Vagina (tissue), 2 donors: ENCODE measurements around the gene KPNA3. TPM values are rescaled to one million over a fixed set of nuclear protein-coding genes. Genes with fewer than 3 reads are reported as not detected.
A peak's percentile ranks its signal among the peaks of the same experiment; 100 is the strongest.

Experiments
- DNase-seq, 2 donors: peaks; one replicate each; pipeline ENCODE4 v3.0.0-alpha.2; 2017; ENCODE audit errors: extremely low spot score in 2 of 2
- H3K27ac ChIP-seq: fragments of 200-600 bp; sonication (generic); one replicate; pipeline ENCODE4 v1.5.1; 2019
- H3K27me3 ChIP-seq: fragments of 200-600 bp; sonication (generic); one replicate; pipeline ENCODE4 v1.5.1; 2019
- H3K36me3 ChIP-seq, 2 donors: fragments of 200-600 bp; sonication (generic); one replicate each; pipeline ENCODE4 v1.5.1; 2017 to 2019
- H3K4me1 ChIP-seq: fragments of 200-600 bp; sonication (generic); one replicate; pipeline ENCODE4 v1.5.1; 2019
- H3K4me3 ChIP-seq, 2 donors: fragments of 200-600 bp; sonication (generic); 1 replicate in 1 of 2; 2 replicates in 1 of 2; pipeline ENCODE4 v1.5.1; 2016 to 2019
- H3K9me3 ChIP-seq: fragments of 200-600 bp; sonication (generic); one replicate; pipeline ENCODE4 v1.5.1; 2019
- POLR2A ChIP-seq, 2 donors: fragments of 450-650 bp; IDR thresholded peaks; one replicate each; pipeline ENCODE4 v1.6.1; 2017; ENCODE audit warnings: antibody characterized with exemption in 2 of 2, mild to moderate bottlenecking in 2 of 2, moderate library complexity in 2 of 2
- POLR2AphosphoS5 ChIP-seq, 2 donors: sonication (generic); formaldehyde crosslinking; IDR thresholded peaks; one replicate each; pipeline ENCODE4 v1.9.0; 2017; ENCODE audit warnings: antibody characterized with exemption in 2 of 2, mild to moderate bottlenecking in 2 of 2, low read depth in 1 of 2; ENCODE audit not compliant: insufficient read depth in 1 of 2
- intact Hi-C: fragments of 100-400 bp; cut with DNase I; formaldehyde crosslinking; loops from one replicate; pipeline ENCODE4 v1.15.1; 2023
- total RNA-seq: library from RNA; depleted of rRNA; stranded (reverse); fragments of >200 nt; gene quantifications from one replicate; pipeline ENCODE4 v1.2.3, GENCODE V29; 2016
- TF ChIP-seq, protein P1 (sequence below), 3 experiments: fragments of 450-650 bp in 2 of 3; fragments of 200-600 bp in 1 of 3; sonication (generic) in 1 of 3; IDR thresholded peaks; one replicate each; pipeline ENCODE4 v1.5.1; 2017 to 2019; ENCODE audit warnings: antibody characterized with exemption in 3 of 3, mild to moderate bottlenecking in 2 of 3, moderate library complexity in 2 of 3

The KPNA3 gene, protein sequence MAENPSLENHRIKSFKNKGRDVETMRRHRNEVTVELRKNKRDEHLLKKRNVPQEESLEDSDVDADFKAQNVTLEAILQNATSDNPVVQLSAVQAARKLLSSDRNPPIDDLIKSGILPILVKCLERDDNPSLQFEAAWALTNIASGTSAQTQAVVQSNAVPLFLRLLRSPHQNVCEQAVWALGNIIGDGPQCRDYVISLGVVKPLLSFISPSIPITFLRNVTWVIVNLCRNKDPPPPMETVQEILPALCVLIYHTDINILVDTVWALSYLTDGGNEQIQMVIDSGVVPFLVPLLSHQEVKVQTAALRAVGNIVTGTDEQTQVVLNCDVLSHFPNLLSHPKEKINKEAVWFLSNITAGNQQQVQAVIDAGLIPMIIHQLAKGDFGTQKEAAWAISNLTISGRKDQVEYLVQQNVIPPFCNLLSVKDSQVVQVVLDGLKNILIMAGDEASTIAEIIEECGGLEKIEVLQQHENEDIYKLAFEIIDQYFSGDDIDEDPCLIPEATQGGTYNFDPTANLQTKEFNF
- 17.2 TPM for total RNA-seq

DNA sequence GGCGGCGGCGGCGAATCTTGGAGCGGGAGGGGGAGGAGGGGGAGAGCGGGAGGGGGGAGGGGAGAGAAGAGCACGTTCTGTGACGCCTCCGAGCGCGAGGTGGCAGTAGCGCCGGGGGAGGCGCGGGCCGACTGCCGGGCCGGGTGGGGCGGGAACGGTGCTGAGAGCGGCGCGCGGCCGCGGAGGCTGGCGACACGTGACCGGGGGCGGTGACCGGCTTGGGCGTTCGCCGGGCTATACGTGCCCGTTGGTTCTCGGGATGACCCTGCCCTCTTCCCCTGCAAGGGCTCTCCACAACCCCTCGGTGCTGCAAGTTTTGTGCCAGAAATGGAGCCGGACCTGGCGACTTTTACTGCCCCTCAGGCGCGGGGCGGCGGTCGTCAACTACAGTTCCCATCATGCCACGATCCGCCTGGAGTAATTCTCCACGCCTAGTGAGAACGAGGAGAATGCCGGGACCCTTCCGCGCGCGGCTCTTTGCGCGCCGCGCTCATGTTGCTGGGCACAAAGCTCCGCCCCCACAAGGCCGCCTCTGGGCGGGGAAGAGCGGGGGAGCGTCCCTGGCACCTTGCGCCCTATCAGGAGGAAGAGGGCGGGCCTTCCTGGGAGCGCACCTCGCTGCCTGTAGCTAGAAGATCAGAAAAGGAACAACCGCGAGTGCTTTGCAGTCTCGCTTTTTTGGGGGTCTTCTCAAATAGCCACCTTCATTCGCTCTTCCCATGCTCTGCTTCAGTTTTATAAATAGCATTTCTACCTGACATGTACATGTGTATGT lies at the start of gene KPNA3:
TSS of gene KPNA3 (minus strand) at position 133 of the 775 bp plus-strand sequence. CDS start 176 bp downstream, outside the sequence.
- Histone ChIP-seq H3K27ac (peak within 1 kb of the TSS; percentile 91), H3K4me1 (peaks cover 35% of the 10 kb centered on the region), H3K36me3 (no peaks in the 10 kb centered on the region), H3K27me3 (no peaks in the 10 kb centered on the region), H3K4me3 (peak within 1 kb of the TSS; percentile 82 to 92), H3K9me3 (no peaks in the 10 kb centered on the region)
- peak; percentile 97 to 98 for DNase-seq
- intact Hi-C loops, result no loop called here
- TF ChIP-seq POLR2A (IDR thresholded peaks at IDR 0.05), result peak in 1 of 2 donors; percentile 39
- TF ChIP-seq, protein P1, sequence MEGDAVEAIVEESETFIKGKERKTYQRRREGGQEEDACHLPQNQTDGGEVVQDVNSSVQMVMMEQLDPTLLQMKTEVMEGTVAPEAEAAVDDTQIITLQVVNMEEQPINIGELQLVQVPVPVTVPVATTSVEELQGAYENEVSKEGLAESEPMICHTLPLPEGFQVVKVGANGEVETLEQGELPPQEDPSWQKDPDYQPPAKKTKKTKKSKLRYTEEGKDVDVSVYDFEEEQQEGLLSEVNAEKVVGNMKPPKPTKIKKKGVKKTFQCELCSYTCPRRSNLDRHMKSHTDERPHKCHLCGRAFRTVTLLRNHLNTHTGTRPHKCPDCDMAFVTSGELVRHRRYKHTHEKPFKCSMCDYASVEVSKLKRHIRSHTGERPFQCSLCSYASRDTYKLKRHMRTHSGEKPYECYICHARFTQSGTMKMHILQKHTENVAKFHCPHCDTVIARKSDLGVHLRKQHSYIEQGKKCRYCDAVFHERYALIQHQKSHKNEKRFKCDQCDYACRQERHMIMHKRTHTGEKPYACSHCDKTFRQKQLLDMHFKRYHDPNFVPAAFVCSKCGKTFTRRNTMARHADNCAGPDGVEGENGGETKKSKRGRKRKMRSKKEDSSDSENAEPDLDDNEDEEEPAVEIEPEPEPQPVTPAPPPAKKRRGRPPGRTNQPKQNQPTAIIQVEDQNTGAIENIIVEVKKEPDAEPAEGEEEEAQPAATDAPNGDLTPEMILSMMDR (IDR thresholded peaks at IDR 0.05), result no peak
- peak; percentile 70 to 93 for TF ChIP-seq POLR2AphosphoS5 (IDR thresholded peaks at IDR 0.05; ENCODE audit: insufficient read depth in 1 of 2, low read depth in 1 of 2)

DNA sequence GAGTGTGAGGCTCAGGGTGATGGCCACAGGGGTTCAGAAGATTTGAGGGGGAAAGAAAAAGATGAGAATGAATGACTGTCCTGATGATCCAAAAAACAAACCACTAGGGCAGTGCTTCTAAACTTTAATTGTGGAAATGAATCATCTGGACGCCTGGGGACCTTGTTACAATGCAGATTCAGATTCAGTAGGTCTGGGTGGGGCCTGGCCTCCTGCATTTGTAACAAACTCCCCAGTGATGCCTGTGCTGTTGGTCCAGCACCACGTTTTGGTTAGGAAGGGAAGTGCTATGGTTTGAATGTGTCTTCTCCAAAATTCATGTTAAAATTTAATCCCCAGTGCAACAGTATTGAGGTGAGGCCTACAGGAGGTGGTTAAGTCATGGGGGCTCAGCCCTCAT lies 49.5 kb upstream of the KPNA3 start:
- TF ChIP-seq POLR2A (IDR thresholded peaks at IDR 0.05) (no peak), POLR2AphosphoS5 (IDR thresholded peaks at IDR 0.05; ENCODE audit: insufficient read depth in 1 of 2, low read depth in 1 of 2) (no peak)
- TF ChIP-seq, protein P1 (IDR thresholded peaks at IDR 0.05), result no peak
- Histone ChIP-seq H3K4me1 (no peaks in the 10 kb centered on the region), H3K27ac (no peak overlapping the region), H3K27me3 (no peaks in the 10 kb centered on the region), H3K4me3 (no peak overlapping the region), H3K36me3 (no peaks in the 10 kb centered on the region), H3K9me3 (no peaks in the 10 kb centered on the region)
- intact Hi-C loops, result no loop called here
- DNase-seq, result no peak

DNA sequence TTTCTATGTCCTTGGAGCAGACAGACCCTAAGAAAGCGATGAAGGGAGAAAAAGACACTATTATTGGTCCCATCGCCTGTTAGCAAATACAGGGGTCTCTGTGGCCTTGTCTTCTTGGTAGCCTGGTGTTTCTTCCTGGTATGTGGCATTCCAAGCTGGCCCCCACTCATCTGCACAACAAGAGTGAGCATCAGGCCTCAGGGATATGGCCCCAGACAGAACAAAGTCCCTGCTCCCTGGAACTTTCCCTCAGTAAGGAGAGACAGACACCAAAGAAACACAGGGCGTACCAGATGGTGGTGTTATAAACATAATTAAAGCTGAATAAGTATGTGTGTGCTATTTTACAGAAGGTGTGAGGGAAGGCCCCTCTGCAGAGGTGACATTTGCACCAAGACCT lies 48.2 kb upstream of the KPNA3 start:
- H3K9me3 ChIP-seq, result no peaks in the 10 kb centered on the region
- H3K36me3 ChIP-seq, result no peaks in the 10 kb centered on the region
- no peak for DNase-seq
- H3K4me1 ChIP-seq, result no peaks in the 10 kb centered on the region
- H3K27me3 ChIP-seq, result no peaks in the 10 kb centered on the region
- intact Hi-C loops, result no loop called here
- H3K27ac ChIP-seq, result no peak overlapping the region
- TF ChIP-seq, protein P1 (IDR thresholded peaks at IDR 0.05), result no peak
- TF ChIP-seq POLR2A (IDR thresholded peaks at IDR 0.05) (no peak), POLR2AphosphoS5 (IDR thresholded peaks at IDR 0.05; ENCODE audit: insufficient read depth in 1 of 2, low read depth in 1 of 2) (no peak)
- H3K4me3 ChIP-seq, result no peak overlapping the region

DNA sequence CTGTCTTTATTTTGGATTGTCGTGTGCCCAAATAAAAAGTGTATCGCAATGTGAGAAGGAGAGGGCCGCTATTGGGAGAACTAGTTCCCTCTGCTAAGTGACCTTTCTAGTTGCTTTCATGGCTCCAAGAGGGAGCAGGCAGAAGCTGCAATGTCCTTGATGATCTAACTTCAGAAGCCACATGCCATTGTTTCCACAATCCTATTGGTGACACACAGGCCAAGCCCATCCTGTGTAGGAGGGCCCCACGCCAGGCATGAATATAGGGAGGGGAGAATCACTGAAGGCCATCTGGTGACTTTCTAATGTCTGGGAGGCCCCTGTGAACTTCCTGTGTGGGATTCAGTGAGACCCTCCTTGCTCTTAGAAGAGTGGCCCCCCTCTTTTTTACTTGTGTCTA lies 47.8 kb upstream of the KPNA3 start:
- Histone ChIP-seq H3K27me3 (no peaks in the 10 kb centered on the region), H3K4me3 (no peak overlapping the region), H3K4me1 (no peaks in the 10 kb centered on the region), H3K36me3 (no peaks in the 10 kb centered on the region), H3K27ac (no peak overlapping the region), H3K9me3 (no peaks in the 10 kb centered on the region)
- no peak for DNase-seq
- no peak for TF ChIP-seq POLR2A (IDR thresholded peaks at IDR 0.05)
- TF ChIP-seq POLR2AphosphoS5 (IDR thresholded peaks at IDR 0.05; ENCODE audit: insufficient read depth in 1 of 2, low read depth in 1 of 2), result no peak
- intact Hi-C loops, result no loop called here

DNA sequence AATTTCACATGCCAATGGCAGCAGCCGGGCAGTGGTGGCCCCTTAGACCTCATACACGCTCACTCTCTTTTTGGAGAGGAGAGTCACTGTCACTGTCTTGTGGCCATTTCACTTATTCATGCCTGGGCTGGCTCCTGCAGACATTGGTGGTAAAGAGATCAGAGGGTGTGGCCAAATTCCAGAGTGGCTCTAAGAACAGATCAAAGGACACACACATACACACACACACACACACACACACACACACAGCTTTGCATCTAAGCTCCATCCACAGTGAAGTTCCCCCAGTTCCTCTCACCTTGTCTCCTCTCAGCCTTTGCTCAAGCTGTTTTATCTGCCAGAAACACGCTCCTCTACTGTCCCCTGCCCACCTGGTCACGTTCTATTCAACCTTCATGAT lies 46.5 kb upstream of the KPNA3 start:
- Histone ChIP-seq H3K36me3 (no peaks in the 10 kb centered on the region), H3K4me3 (no peak overlapping the region), H3K27me3 (no peaks in the 10 kb centered on the region), H3K4me1 (no peaks in the 10 kb centered on the region), H3K9me3 (no peaks in the 10 kb centered on the region), H3K27ac (no peak overlapping the region)
- intact Hi-C loops, result no loop called here
- DNase-seq, result no peak
- no peak for TF ChIP-seq POLR2A (IDR thresholded peaks at IDR 0.05)
- TF ChIP-seq, protein P1 (IDR thresholded peaks at IDR 0.05), result no peak
- no peak for TF ChIP-seq POLR2AphosphoS5 (IDR thresholded peaks at IDR 0.05; ENCODE audit: insufficient read depth in 1 of 2, low read depth in 1 of 2)
